SK-N-SH (cell line): ENCODE results near the gene DIRAS2. TPM values are rescaled to one million over a fixed set of nuclear protein-coding genes. Genes with fewer than 3 reads are reported as not detected.

Experiments
- CTCF ChIA-PET: fragments of 300-600, 350-600 bp; formaldehyde crosslinking; extraction: SDS; loops from one replicate; lab custom pipeline; 2021; lab: Yijun Ruan, JAX
- POLR2A ChIA-PET: fragments of 350-600 bp; sonication (Branson Sonifier 250); formaldehyde crosslinking; extraction: SDS; loops from one replicate; lab custom pipeline; 2020; ENCODE audit warnings: antibody characterized with exemption, inconsistent platforms; lab: Yijun Ruan, JAX
- DNase-seq: peaks from one replicate; pipeline ENCODE4 v3.0.0; 2012
- H2AFZ ChIP-seq: fragments of 200-600 bp; sonication (generic); 2 replicates; pipeline ENCODE4 v1.8.1; 2016; ENCODE audit warnings: antibody characterized with exemption, mild to moderate bottlenecking, low read depth
- H3F3A ChIP-seq: fragments of 200-600 bp; sonication (generic); replicated peaks from 2 replicates; pipeline ENCODE3; 2016; ENCODE audit warnings: antibody characterized with exemption, mild to moderate bottlenecking; ENCODE audit not compliant: insufficient read depth
- H3K27ac ChIP-seq, 2 experiments: fragments of 200-500 bp in 1 of 2; fragments of 200-600 bp in 1 of 2; sonication (Bioruptor generic) in 1 of 2; sonication (generic), shearing (Covaris generic) in 1 of 2; 2 replicates each; pipeline versions ENCODE4 v1.5.1 to v1.6.1; 2014 to 2016; ENCODE audit warnings: low read depth in 2 of 2, inconsistent platforms in 1 of 2, low read length in 1 of 2, mild to moderate bottlenecking in 1 of 2, mixed read lengths in 1 of 2
- H3K27me3 ChIP-seq: fragments of 200-600 bp; sonication (generic), shearing (Covaris generic); 2 replicates; pipeline ENCODE4 v1.6.1; 2016; ENCODE audit warnings: mixed run types; ENCODE audit not compliant: insufficient read depth
- H3K36me3 ChIP-seq, 2 experiments: fragments of 200-500 bp in 1 of 2; fragments of 200-600 bp in 1 of 2; sonication (Bioruptor generic) in 1 of 2; sonication (generic) in 1 of 2; replicated peaks in 1 of 2; 2 replicates each; pipeline versions ENCODE3 to v1.5.1; 2014 to 2016; ENCODE audit warnings: low read length in 1 of 2, mild to moderate bottlenecking in 1 of 2; ENCODE audit not compliant: insufficient read depth in 2 of 2, control insufficient read depth in 1 of 2
- H3K4me1 ChIP-seq, 2 experiments: fragments of 200-500 bp in 1 of 2; fragments of 200-600 bp in 1 of 2; sonication (Bioruptor generic) in 1 of 2; sonication (generic), shearing (Covaris generic) in 1 of 2; 2 replicates each; pipeline versions ENCODE4 v1.5.1 to v1.6.1; 2014 to 2016; ENCODE audit warnings: low read depth in 1 of 2, low read length in 1 of 2, mixed run types in 1 of 2; ENCODE audit not compliant: insufficient read depth in 2 of 2, control insufficient read depth in 1 of 2
- H3K4me2 ChIP-seq: fragments of 200-600 bp; sonication (generic), shearing (Covaris generic); 2 replicates; pipeline ENCODE4 v1.6.1; 2017; ENCODE audit warnings: mixed run types
- H3K4me3 ChIP-seq, 2 experiments: fragments of 200-500 bp in 1 of 2; fragments of 200-600 bp in 1 of 2; sonication (Bioruptor generic) in 1 of 2; sonication (generic), shearing (Covaris generic) in 1 of 2; 2 replicates each; pipeline versions ENCODE4 v1.5.1 to v1.8.1; 2014 to 2016; ENCODE audit warnings: low read depth in 2 of 2, inconsistent platforms in 1 of 2, low read length in 1 of 2, mild to moderate bottlenecking in 1 of 2, mixed read lengths in 1 of 2, moderate library complexity in 1 of 2
- H3K79me2 ChIP-seq: fragments of 200-600 bp; sonication (generic); 2 replicates; pipeline ENCODE4 v1.8.1; 2017; ENCODE audit warnings: mild to moderate bottlenecking; ENCODE audit not compliant: insufficient read depth
- H3K9ac ChIP-seq: fragments of 200-600 bp; sonication (generic); 2 replicates; pipeline ENCODE4 v1.6.1; 2017; ENCODE audit warnings: mixed run types
- H3K9me2 ChIP-seq: fragments of 200-600 bp; sonication (generic); 2 replicates; pipeline ENCODE4 v1.6.1; 2017; ENCODE audit warnings: mixed run types
- H3K9me3 ChIP-seq: fragments of 200-600 bp; sonication (generic); 2 replicates; pipeline ENCODE4 v1.6.1; 2017; ENCODE audit warnings: mixed run types, mild to moderate bottlenecking, moderate library complexity
- H4K20me1 ChIP-seq: fragments of 200-600 bp; sonication (generic); 2 replicates; pipeline ENCODE4 v1.6.1; 2017; ENCODE audit warnings: mild to moderate bottlenecking, mixed run types; ENCODE audit not compliant: insufficient read depth
- EZH2phosphoT487 ChIP-seq: fragments of 200-600 bp; sonication (generic); IDR thresholded peaks from 2 replicates; pipeline ENCODE4 v1.6.1; 2017; ENCODE audit warnings: low read depth, mixed run types, mild to moderate bottlenecking, antibody characterized with exemption, moderate library complexity, borderline replicate concordance
- FOSL2 ChIP-seq: IDR thresholded peaks from 2 replicates; pipeline ENCODE4 v1.4.0; 2012; ENCODE audit warnings: low read depth, mild to moderate bottlenecking, moderate library complexity, borderline replicate concordance
- FOXJ3 ChIP-seq: sonication (generic); formaldehyde crosslinking; IDR thresholded peaks from 2 replicates; pipeline ENCODE4 v1.5.1; 2020; ENCODE audit warnings: mild to moderate bottlenecking, missing genetic modification reagents
- GATA2 ChIP-seq: sonication (generic); formaldehyde crosslinking; IDR thresholded peaks from 2 replicates; pipeline ENCODE4 v1.5.0; 2020; ENCODE audit warnings: mild to moderate bottlenecking, missing genetic modification reagents
- MEF2A ChIP-seq: IDR thresholded peaks from 2 replicates; pipeline ENCODE4 v1.4.0; 2012; ENCODE audit warnings: low read depth, borderline replicate concordance
- MXI1 ChIP-seq: IDR thresholded peaks from 2 replicates; pipeline ENCODE4 v1.6.1; 2012; ENCODE audit warnings: mild to moderate bottlenecking, low read depth, low read length, improper control_type of control experiment
- NFIC ChIP-seq: IDR thresholded peaks from 2 replicates; pipeline ENCODE4 v1.4.0; 2012; ENCODE audit warnings: borderline replicate concordance
- POLR2AphosphoS5 ChIP-seq: IDR thresholded peaks from 2 replicates; pipeline ENCODE4 v1.6.1; 2012; ENCODE audit warnings: low read depth, low read length
- RCOR1 ChIP-seq: fragments of 150-350 bp; IDR thresholded peaks from 2 replicates; pipeline ENCODE4 v1.6.1; 2017; ENCODE audit warnings: antibody characterized with exemption, low read length
- RFX5 ChIP-seq: IDR thresholded peaks from 2 replicates; pipeline ENCODE4 v1.6.1; 2012; ENCODE audit warnings: mild to moderate bottlenecking, improper control_type of control experiment, low read length
- RXRA ChIP-seq: IDR thresholded peaks from 2 replicates; pipeline ENCODE4 v1.4.0; 2012; ENCODE audit warnings: low read depth, mild to moderate bottlenecking, borderline replicate concordance
- SMC3 ChIP-seq: IDR thresholded peaks from 2 replicates; pipeline ENCODE4 v1.6.1; 2012; ENCODE audit warnings: low read depth, low read length, improper control_type of control experiment
- TAF1 ChIP-seq: IDR thresholded peaks from 2 replicates; pipeline ENCODE4 v1.6.1; 2012; ENCODE audit warnings: low read depth, mild to moderate bottlenecking, low read length, moderate library complexity, borderline replicate concordance
- TCF12 ChIP-seq: IDR thresholded peaks from 2 replicates; pipeline ENCODE4 v1.4.0; 2012
- YY1 ChIP-seq: IDR thresholded peaks from 2 replicates; pipeline ENCODE4 v1.4.0; 2012; ENCODE audit warnings: low read depth, mild to moderate bottlenecking
- WGBS: methylation state at CpG from one replicate; pipeline ENCODE4 v1.1.6; 2017; ENCODE audit warnings: low lambda C conversion rate; 5-methylcytosine and 5-hydroxymethylcytosine counted together
- polyA plus RNA-seq, 3 experiments: library from polyadenylated mRNA; depleted of rRNA; stranded (reverse); fragments of >200 nt; gene quantifications; 2 replicates each; pipeline ENCODE4 v1.2.3, GENCODE V29; 2012
- TF ChIP-seq, protein P1 (sequence below): fragments of 150-350 bp; IDR thresholded peaks from 2 replicates; pipeline ENCODE4 v1.6.1; 2016; ENCODE audit warnings: mild to moderate bottlenecking, low read depth, low read length
- TF ChIP-seq, protein P2 (sequence below): IDR thresholded peaks from 2 replicates; pipeline ENCODE4 v1.4.0; 2012; ENCODE audit warnings: low read depth, borderline replicate concordance

The DIRAS2 gene
- polyA plus RNA-seq, 1 of the 3 experiments (the other 2 are of a cell fraction) = not detected

DNA sequence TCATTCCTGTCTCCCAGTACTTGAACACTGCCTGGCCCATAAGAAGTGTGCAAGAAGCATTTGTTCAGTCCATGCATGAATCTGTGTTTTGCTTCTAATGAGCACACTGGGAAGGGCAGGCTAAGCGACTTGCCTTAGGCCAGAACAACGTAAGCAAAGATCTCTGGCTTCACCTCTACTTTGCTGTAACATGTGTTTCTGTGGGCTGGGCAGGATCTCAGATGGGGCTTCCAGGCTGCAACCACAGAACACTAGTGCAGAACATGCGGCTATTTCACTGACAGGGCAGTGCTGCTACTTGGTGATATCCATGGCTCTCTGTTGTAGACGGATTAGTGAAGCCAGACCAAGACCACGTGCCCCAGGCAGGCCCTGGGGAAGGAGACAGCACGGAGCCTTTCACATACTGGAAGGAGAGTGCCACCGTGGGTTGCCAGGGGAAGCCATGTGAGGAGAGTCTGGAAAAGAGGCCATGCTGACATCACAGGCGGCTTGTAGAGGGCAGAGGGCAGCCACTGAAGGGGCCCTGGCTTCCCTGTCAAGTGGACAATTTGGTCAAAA is 9.9 kb downstream of the DIRAS2 start:
- Histone ChIP-seq H3K36me3 (no peaks in the 10 kb centered on the region), H3K4me1 (peaks cover 0 to 6% of the 10 kb centered on the region in 2 experiments; a peak in 1 of 4 replicates), H2AFZ (no peak overlapping the region), H3K9me2 (no peaks in the 10 kb centered on the region), H3K4me2 (no peak overlapping the region), H3K9ac (no peak overlapping the region), H3K27me3 (no peaks in the 10 kb centered on the region), H3K27ac (no peak overlapping the region), H3K9me3 (no peaks in the 10 kb centered on the region), H3F3A (no peaks in the 10 kb centered on the region), H3K79me2 (no peaks in the 10 kb centered on the region), H3K4me3 (no peak overlapping the region), H4K20me1 (no peaks in the 10 kb centered on the region)
- 23% methylated on average over 7 of the region's 8 CpGs for WGBS
- TF ChIP-seq TAF1 (no peak), POLR2AphosphoS5 (no peak), NFIC (no peak), MEF2A (no peak), YY1 (no peak), RXRA (no peak), SMC3 (no peak), EZH2phosphoT487 (no peak), GATA2 (no peak), RCOR1 (no peak), TCF12 (no peak), FOSL2 (no peak), RFX5 (no peak), FOXJ3 (CRISPR knock-in tag) (no peak)
- TF ChIP-seq, protein P1, sequence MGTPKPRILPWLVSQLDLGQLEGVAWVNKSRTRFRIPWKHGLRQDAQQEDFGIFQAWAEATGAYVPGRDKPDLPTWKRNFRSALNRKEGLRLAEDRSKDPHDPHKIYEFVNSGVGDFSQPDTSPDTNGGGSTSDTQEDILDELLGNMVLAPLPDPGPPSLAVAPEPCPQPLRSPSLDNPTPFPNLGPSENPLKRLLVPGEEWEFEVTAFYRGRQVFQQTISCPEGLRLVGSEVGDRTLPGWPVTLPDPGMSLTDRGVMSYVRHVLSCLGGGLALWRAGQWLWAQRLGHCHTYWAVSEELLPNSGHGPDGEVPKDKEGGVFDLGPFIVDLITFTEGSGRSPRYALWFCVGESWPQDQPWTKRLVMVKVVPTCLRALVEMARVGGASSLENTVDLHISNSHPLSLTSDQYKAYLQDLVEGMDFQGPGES = no peak
- TF ChIP-seq, protein P2, sequence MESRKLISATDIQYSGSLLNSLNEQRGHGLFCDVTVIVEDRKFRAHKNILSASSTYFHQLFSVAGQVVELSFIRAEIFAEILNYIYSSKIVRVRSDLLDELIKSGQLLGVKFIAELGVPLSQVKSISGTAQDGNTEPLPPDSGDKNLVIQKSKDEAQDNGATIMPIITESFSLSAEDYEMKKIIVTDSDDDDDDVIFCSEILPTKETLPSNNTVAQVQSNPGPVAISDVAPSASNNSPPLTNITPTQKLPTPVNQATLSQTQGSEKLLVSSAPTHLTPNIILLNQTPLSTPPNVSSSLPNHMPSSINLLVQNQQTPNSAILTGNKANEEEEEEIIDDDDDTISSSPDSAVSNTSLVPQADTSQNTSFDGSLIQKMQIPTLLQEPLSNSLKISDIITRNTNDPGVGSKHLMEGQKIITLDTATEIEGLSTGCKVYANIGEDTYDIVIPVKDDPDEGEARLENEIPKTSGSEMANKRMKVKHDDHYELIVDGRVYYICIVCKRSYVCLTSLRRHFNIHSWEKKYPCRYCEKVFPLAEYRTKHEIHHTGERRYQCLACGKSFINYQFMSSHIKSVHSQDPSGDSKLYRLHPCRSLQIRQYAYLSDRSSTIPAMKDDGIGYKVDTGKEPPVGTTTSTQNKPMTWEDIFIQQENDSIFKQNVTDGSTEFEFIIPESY = no peak
- no peak for DNase-seq
- POLR2A ChIA-PET = no interaction called here
- CTCF ChIA-PET = interaction anchor here (1.5 kb wide), 1 partner anchor 406 kb away, joined by 4 read pairs; no protein-coding TSS in a partner anchor

DNA sequence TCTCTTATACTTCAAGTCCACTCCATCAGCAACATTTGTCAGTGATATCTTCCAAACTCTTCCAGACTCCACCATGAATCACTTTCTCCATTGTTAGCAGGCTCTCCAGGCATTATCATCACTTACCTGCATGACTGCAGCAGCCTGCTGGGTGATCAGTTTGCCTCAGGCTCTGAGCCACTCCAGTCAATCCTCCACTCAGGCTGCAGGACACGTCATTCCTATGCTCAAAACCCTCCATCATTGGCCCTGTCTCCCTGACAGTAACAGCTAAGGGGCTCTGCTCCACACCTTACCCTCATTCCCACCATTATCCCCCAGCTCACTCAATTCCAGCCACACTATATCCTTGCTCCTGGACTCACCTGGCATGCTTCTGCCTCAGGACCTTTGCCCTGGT is 10.7 kb downstream of the DIRAS2 start:
- Histone ChIP-seq H3K27ac (no peak overlapping the region), H4K20me1 (no peaks in the 10 kb centered on the region), H3K4me2 (no peak overlapping the region), H3F3A (no peaks in the 10 kb centered on the region), H3K79me2 (no peaks in the 10 kb centered on the region), H3K36me3 (no peaks in the 10 kb centered on the region), H3K4me1 (peaks cover 0 to 6% of the 10 kb centered on the region in 2 experiments; a peak in 1 of 4 replicates), H2AFZ (no peak overlapping the region), H3K27me3 (no peaks in the 10 kb centered on the region), H3K9me2 (no peaks in the 10 kb centered on the region), H3K9ac (no peak overlapping the region), H3K9me3 (no peaks in the 10 kb centered on the region), H3K4me3 (no peak overlapping the region)
- DNase-seq = no peak
- no peak for TF ChIP-seq MXI1
- ChIA-PET POLR2A (no interaction called here), CTCF (interaction anchor here (1.5 kb wide), 1 partner anchor 405 kb away, joined by 4 read pairs; no protein-coding TSS in a partner anchor)
- 0% methylated on average over 1 of the region's 1 CpG for WGBS
